GM03348 (cell line): Measurements from ENCODE around the gene NET1.

Experiments used
- DNase-seq: peaks from one replicate; pipeline ENCODE4 v3.0.0; 2012; ENCODE audit warnings: low spot score

The NET1 gene

DNA sequence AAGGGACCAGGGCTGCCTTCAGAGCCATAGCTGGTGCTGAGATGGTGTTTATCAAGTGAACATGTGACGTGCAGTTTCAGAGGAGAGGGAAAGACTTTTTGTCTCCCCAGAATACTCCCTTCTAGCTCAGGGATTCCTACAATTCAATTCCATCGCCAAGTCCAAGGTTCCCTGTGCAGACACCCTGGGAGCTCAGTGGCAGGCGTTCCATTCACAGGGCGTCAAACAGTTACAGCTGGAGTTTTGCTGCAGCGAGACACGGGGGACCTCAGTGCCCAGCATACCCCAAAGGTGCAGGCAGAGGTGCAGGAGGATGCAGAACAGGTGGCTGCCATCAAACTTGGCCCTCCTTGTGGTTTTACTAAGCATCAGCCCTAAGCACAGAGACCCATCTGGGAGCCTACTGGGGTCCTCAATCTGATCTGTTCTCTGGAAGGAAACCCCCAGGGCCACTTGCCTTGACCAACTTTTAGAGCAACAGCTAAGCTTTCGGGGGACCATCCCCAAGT, 87.9 kb downstream of the NET1 start:
- no peak for DNase-seq

DNA sequence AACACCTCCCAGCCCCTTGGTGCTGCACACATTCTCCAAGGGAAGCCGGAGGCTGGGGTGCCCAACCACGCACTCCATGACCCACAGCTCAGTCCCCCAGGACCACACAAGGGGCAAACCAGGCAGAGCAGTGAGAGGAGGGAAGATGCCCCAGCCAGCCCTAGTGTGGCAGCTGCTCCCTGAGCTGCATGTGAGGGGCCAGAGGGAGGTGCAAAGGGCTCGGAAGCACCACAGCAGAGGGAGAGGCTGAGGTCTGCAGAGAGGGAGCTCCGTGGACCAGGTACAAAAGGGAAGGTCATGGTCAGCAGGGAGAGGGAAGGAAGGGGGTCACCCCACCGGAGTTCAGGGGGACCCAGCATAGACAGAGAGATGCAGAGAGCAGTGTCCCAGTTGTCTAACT, 88.6 kb downstream of the NET1 start:
- no peak for DNase-seq

DNA sequence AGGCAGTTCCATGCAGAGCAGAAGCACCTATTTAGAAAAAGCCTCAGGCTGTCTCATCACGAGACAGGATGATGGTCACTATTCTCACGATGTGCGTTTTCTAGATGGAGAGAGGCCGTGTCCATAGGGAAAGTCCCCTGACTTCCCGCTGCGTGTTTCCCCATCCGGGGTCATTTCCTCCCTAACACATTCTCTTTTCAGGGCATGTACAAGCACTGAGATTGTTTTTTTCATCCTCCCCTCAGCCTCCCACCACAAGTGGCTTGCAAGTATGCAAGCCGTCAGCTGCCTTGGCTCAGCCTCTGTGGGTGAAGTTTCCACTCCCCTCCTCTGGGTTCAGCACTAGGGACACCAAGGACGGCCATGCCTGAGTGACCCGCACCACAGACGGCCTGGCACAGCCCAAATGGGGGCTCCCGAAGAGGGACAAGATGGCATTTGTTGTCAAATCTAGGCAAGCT, 89.7 kb downstream of the NET1 start:
- no peak for DNase-seq

DNA sequence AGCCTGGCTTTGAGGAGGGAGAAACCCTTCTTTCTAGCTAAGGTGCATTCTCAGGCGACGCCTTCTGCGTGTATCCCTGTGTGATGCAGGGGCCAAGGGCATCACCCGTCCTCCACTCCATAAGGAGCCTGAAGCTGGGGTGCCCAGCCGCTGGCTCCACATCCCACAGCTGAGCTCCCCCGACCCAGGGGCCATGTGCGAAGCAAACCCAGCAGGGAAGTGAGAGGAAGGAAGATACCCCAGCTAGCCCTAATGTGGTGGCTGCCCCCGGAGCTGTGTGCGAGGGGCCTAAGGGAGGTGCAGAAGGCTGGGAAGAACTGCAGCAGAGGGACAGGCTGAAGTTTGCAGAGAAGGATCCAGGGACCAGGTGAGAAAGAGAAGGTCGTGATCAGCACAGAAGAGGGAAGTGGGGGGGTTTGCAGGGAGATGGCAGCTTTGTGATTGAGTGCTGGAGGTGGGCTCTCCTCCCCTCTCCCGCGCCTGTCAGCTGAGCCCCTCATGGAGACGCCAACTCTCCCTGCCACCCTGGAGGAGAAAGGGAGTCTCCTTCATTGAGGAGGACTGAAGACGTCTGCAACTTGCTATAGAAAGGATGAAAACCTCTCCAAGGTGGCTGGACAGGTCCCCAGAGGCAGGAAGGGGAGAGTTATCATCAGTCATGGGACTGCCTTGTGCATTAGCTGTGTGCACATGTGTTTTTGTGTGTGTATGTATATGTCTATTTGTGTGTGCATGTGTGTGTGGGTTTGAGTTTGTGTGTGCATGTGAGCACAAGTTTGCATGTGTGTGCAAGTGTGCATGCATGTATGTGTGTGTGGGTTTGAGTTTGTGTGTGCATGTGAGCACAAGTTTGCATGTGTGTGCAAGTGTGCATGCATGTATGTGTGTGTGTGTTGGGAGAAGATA, 90.5 kb downstream of the NET1 start:
- no peak for DNase-seq

DNA sequence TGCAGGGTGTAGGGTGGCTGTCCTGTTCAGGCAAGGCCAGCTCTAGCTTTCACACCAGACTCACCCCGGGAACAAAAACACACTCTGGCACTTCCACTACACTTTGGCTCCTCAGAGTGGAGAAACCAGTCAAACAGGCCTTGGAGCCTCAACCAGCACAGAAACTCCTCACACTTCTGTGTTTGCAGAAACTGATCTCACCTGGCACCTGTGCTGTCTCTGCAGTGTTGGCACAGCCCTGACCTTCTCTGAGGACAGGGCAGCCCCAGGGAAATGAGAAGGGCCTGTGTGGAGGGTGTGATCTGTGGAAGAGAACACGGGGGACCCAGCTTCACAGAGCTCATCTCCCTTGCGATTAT, 91.1 kb downstream of the NET1 start:
- no peak for DNase-seq

DNA sequence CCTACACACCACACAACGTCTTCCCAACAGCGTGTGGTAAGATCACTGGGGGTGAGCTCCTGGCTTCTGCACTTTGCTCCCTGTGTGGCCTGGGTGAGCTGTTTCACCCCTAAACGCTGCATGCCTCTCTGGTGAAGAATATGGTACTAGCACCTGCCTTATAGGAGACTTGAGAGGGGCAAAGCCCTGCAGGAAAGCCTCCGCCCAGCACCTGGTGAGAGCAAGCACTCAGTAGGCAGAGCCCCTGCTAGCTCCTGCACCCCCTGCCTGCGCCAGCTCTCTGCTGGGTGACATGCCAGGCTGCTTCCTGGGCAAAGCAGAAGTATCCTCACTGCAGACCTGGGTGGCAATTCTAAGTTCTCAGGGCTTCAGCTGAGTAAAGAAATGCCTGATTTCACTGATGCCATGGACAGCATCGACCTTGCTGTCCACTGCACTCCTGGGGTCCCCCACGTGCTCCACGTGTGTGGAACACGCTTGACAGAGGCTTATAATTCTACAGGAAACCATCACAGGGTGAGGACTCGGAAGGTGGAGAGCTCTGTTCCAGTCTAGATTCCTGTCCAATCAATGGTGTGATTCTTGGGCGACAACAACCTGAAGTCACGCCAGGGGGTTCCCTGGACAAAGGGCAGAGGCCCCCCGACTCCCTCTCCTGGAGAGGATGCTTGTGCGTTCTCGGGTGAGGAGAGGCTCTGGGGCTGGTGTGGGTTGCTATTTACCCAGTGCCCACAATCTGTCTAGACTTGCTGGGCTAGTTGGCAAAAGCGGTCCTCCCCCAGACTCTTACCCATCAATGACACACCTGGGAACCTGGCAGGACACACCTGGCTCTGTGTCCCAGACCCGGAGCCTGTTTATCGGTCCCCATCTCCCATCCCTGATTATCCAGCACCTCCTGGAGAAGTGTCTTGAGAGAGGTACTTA, 92.1 kb downstream of the NET1 start:
- DNase-seq, result no peak

DNA sequence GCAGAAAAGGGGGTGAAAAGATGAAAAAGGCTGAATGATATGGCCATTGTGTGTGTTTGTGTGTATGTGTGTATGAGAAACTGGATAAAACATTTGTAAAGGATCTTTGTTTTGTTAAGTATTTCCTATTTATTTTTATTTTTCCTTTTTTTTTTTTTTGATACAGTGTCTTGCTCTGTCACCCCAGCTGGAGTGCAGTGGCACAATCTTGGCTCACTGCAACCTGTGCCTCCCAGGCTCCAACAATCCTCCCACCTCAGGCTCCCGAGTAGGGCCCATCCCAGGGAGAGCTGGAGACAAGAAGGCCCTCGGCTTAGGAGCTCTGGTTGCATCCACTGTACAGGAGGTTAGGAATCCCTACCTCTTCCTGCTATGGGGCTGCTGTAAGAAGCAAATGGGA, 93.9 kb downstream of the NET1 start:
- no peak for DNase-seq

DNA sequence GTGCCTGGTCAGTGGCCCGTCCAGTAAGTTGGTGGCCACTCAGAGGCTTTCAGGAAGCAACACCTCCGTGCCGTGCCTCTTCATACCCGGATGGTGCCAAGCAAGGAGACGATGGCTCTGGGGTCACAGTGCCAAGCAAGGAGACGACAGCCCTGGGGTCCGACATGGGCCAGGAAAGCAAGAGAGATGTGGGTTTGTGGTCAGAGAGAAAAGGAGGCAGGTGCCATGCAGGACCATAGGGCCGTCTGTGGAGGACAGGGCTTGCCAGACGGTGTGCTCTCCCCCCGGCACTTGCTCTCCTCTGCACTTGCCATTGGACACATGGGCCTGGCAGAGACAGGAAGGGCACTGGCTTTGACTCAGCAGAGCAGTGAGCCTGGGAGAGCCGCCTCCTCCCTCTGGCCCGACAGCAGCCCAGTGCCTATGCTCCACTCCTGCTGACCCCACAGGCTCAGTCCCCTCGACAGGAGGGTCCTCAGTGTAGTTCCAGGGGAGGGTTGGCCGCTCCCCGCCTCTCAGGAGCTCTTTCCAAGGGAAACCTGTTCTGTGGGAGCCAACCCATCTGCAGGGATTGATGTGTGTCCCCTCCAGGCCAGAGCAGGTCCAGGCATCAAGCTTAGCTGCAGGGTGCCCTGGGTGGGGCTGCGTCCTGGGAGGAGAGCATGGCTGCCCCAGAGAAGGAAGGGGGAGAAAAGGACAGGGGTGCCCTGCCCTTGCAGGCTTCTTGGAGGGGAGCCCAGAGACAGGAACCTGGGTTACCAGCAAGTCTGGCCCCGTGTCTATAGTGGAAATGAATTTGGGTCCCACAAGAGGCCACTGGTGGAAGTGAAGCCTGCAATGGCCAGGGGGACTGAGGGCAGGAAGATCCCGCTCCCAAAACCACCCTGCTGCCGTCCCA, 94.6 kb downstream of the NET1 start:
- DNase-seq, result no peak

DNA sequence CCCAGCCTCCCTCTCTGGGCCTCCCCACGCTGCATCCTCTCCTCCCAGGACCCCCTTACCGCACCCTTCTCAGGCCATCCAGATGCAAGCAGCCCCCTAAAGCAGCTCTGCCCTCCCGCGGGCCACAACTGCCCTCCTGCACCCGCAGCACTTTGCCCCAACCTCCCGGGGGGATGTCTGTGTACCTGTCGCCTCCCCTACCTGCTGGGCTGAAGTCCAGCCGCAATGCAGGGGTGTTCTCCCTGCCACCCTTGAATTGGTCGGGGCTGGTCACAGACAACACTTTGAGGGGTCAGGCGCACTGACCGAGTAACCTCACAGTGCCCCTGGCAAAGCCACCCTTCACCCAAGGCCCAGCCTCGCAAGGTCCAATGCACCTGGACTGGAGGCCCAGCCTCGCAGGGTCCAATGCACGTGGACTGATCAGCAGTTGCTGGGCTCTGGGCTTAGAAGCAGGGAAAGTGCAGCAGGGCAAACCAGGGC, 95.3 kb downstream of the NET1 start:
- no peak for DNase-seq

DNA sequence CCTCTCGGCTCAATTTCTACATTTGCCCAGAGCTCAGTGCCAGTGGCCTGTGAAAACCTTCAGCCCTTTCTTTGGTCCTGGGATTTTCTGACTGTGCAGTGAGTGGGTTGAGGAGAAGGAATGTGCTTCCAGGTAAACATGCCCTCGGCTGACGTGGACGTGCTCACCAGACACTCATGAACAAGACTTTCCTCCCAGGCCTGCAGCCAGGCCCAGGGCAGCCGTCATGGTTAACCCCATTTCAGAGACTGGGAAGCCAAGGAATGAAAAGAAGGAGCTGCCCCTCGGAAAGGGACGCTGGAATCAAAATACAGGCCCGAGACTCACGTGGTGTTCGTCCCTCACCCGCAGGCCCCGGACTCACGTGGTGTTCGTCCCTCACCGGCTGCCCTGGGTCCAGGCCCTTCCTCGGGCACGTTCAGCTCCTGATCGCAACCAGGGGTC, 95.8 kb downstream of the NET1 start:
- no peak for DNase-seq
